LNCaP clone FGC (cell line): ENCODE data around the gene KMT2C.

ENCODE experiments used
- DNase-seq: peaks from one replicate; pipeline ENCODE4 v3.0.0-alpha.2; 2011; ENCODE audit warnings: low read depth
- H3K4me3 ChIP-seq: 2 replicates; pipeline ENCODE4 v1.5.1; 2011; ENCODE audit warnings: mild to moderate bottlenecking, low read depth, low read length, control low read depth
- TF ChIP-seq, protein P1 (sequence below): IDR thresholded peaks from 2 replicates; pipeline ENCODE4 v1.5.1; 2012; ENCODE audit warnings: mild to moderate bottlenecking; ENCODE audit not compliant: control insufficient read depth, insufficient read depth; ENCODE audit errors: extremely low read depth

The KMT2C gene

GRCh38 chr7:152152267-152152666 lies 283.5 kb downstream of the KMT2C start:
- no peak for DNase-seq
- no peak overlapping the region for H3K4me3 ChIP-seq
- TF ChIP-seq, protein P1, sequence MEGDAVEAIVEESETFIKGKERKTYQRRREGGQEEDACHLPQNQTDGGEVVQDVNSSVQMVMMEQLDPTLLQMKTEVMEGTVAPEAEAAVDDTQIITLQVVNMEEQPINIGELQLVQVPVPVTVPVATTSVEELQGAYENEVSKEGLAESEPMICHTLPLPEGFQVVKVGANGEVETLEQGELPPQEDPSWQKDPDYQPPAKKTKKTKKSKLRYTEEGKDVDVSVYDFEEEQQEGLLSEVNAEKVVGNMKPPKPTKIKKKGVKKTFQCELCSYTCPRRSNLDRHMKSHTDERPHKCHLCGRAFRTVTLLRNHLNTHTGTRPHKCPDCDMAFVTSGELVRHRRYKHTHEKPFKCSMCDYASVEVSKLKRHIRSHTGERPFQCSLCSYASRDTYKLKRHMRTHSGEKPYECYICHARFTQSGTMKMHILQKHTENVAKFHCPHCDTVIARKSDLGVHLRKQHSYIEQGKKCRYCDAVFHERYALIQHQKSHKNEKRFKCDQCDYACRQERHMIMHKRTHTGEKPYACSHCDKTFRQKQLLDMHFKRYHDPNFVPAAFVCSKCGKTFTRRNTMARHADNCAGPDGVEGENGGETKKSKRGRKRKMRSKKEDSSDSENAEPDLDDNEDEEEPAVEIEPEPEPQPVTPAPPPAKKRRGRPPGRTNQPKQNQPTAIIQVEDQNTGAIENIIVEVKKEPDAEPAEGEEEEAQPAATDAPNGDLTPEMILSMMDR = no peak

GRCh38 chr7:152149363-152149762 lies 286.4 kb downstream of the KMT2C start:
- TF ChIP-seq, protein P1 = no peak
- DNase-seq = no peak
- H3K4me3 ChIP-seq = no peak overlapping the region

DNA sequence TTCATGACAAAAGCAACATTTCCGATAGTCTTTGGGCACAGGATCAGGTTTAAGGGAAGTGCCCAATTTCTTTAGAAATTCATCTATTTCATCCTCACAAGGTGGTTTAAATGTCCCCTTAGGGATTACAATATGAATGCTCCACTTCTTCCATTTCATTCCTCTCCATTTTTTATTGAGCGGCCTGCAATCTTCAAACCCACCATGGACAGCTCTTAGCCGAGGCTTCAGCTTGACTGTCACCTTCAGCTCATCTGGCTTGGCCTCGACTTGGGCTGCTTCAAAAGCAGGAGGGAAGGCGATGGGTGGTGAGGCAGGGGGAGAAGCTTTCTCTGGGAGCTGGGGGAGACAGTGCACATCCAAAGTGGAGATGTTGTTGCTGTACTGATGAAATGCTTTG lies 287.1 kb downstream of the KMT2C start:
- DNase-seq = no peak
- H3K4me3 ChIP-seq = no peak overlapping the region
- TF ChIP-seq, protein P1 = no peak

GRCh38 chr7:152145853-152146466 lies 289.8 kb downstream of the KMT2C start:
- TF ChIP-seq, protein P1 = peak; percentile 83
- H3K4me3 ChIP-seq = no peak overlapping the region
- DNase-seq = peak; percentile 32

DNA sequence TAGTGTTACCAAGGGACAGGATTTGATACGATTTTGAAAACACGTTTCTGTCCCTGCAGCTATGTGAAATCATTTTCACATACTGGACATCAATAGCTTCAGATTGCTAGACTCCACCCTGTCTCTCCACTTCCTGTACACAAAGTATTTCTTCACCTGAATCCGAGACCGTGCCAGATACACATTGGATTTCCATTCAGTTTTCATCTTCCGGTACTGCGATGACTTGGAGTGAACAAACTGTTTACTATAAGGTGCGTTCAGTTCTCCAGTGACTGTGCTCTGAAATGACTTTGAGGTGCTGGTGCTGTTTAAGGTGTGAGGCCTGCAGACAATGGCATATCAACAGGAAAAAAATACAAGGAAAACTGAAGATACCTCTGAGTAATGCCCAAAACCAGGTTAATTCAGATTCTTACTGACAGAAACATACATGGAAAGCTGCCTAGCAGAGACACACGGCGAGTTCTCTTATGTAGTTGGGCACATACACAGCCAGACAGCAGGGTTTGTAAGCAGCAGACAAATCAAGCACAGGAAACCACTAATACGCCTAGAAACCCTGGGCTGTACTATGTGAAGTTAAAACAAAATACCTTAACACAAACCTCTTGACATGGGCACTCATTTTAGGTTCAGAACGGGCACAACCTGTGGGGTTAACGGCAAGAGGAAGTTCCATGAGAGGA lies 291.1 kb downstream of the KMT2C start:
- TF ChIP-seq, protein P1 = no peak
- DNase-seq = no peak
- H3K4me3 ChIP-seq = no peak overlapping the region

DNA sequence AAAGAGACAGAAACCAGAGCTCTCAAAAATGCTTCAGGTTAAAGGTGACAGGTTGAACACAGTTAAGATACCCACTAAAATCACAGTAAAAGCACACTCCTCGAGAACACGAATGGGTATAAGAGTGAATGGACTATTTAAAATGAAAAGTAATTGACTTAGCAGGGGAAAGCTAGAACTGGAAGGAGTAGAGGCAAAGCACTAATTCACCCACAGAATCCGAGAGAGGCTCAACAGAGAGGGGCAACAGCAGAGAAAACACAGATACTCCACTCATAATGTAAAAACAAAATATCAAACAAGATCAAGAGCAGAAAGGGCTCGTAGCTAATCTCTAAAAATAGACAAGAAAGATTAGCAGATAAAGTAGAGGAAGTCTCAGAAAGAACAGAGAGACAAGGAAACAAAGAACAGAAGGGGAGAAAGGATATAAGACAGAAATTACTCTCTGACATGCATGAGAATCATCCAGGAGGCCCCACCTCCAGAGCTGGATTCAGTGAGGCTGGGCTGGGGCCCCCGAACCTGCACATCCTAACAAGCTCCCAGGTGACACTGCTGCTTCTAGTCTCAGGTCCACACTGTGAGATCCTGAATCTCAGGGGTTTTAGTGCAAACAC lies 292.7 kb downstream of the KMT2C start:
- no peak for DNase-seq
- H3K4me3 ChIP-seq = no peak overlapping the region
- TF ChIP-seq, protein P1 = no peak
